Neural crest cell (in vitro differentiated cells): ENCODE results near the gene CSAD. TPM values are rescaled to one million over a fixed set of nuclear protein-coding genes. Genes with fewer than 3 reads are reported as not detected.

Experiments
- DNase-seq: peaks from one replicate; pipeline ENCODE4 v3.0.0; 2021; ENCODE audit warnings: low read depth, mixed read lengths, low spot score
- H3K27ac Mint-ChIP-seq: one replicate; pipeline ENCODE4 v1.8.0; 2021; ENCODE audit warnings: mild to moderate bottlenecking, mixed read lengths; ENCODE audit not compliant: unreplicated experiment
- H3K27me3 Mint-ChIP-seq: 2 replicates; pipeline ENCODE4 v1.8.0; 2021; ENCODE audit warnings: low read depth, mild to moderate bottlenecking, mixed read lengths
- H3K36me3 Mint-ChIP-seq: 2 replicates; pipeline ENCODE4 v1.8.0; 2021; ENCODE audit warnings: low read depth, mild to moderate bottlenecking, mixed read lengths
- H3K4me1 Mint-ChIP-seq: 2 replicates; pipeline ENCODE4 v1.8.0; 2021; ENCODE audit warnings: mixed read lengths
- H3K4me3 Mint-ChIP-seq: one replicate; pipeline ENCODE4 v1.8.0; 2021; ENCODE audit warnings: mild to moderate bottlenecking, mixed read lengths
- H3K9me3 Mint-ChIP-seq: 2 replicates; pipeline ENCODE4 v1.8.0; 2021; ENCODE audit warnings: mixed read lengths
- total RNA-seq: library from RNA; stranded (reverse); gene quantifications from 2 replicates; pipeline ENCODE4 v1.2.1, GENCODE V29; 2021
- TF ChIP-seq, protein P1 (sequence below): fragments of 200-600 bp; sonication (generic); conservative IDR thresholded peaks from 2 replicates; pipeline ENCODE4 v1.5.0; 2021; ENCODE audit warnings: antibody characterized with exemption, mild to moderate bottlenecking

Gene CSAD
- total RNA-seq, 1 donor from 2014 or later = 22.1 TPM

GRCh38 chr12:53194973-53195372, 14.2 kb upstream of the CSAD start:
- H3K4me3 Mint-ChIP-seq = no peak overlapping the region

GRCh38 chr12:53193985-53194716, 13.4 kb upstream of the CSAD start:
- DNase-seq = no peak
- Mint-ChIP-seq H3K27ac (no peak overlapping the region), H3K36me3 (no peaks in the 10 kb centered on the region), H3K27me3 (peaks cover 56% of the 10 kb centered on the region), H3K4me3 (no peak overlapping the region), H3K4me1 (peaks cover 6% of the 10 kb centered on the region), H3K9me3 (no peaks in the 10 kb centered on the region)
- TF ChIP-seq, protein P1, sequence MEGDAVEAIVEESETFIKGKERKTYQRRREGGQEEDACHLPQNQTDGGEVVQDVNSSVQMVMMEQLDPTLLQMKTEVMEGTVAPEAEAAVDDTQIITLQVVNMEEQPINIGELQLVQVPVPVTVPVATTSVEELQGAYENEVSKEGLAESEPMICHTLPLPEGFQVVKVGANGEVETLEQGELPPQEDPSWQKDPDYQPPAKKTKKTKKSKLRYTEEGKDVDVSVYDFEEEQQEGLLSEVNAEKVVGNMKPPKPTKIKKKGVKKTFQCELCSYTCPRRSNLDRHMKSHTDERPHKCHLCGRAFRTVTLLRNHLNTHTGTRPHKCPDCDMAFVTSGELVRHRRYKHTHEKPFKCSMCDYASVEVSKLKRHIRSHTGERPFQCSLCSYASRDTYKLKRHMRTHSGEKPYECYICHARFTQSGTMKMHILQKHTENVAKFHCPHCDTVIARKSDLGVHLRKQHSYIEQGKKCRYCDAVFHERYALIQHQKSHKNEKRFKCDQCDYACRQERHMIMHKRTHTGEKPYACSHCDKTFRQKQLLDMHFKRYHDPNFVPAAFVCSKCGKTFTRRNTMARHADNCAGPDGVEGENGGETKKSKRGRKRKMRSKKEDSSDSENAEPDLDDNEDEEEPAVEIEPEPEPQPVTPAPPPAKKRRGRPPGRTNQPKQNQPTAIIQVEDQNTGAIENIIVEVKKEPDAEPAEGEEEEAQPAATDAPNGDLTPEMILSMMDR = no peak

More at GRCh38 chr12:53194973-53195372, 14.2 kb upstream of the CSAD start:
- TF ChIP-seq, protein P1 = no peak
- Mint-ChIP-seq H3K4me1 (peaks cover 6% of the 10 kb centered on the region), H3K9me3 (no peaks in the 10 kb centered on the region), H3K36me3 (no peaks in the 10 kb centered on the region), H3K27ac (no peak overlapping the region), H3K27me3 (peaks cover 62% of the 10 kb centered on the region)
- DNase-seq = no peak

DNA sequence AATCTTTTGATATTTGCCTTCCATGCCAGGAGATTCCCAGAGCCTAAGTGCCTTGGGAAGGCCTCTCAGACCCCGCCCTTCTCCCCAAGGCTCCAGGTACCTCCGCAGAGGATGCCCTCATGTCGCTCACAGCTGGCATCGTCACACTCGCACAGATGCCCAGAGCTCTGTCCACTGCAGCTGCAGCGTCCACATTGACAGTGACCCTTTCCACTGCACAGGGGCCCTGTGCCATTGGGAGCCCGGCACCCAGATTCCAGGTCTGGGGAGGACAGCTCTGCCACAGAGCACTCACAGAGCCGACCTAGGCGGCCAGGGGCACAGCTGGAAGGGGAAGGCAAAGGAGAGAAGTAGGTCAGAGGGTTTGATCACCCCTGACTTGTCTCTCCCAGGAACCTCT, 12.3 kb upstream of the CSAD start:
- peaks cover 45% of the 10 kb centered on the region for H3K27me3 Mint-ChIP-seq
- DNase-seq = no peak
- H3K27ac Mint-ChIP-seq = peak overlapping the region; percentile 27
- H3K36me3 Mint-ChIP-seq = no peaks in the 10 kb centered on the region
- H3K4me1 Mint-ChIP-seq = peaks cover 11% of the 10 kb centered on the region
- TF ChIP-seq, protein P1 = no peak
- no peak overlapping the region for H3K4me3 Mint-ChIP-seq
- H3K9me3 Mint-ChIP-seq = no peaks in the 10 kb centered on the region

DNA sequence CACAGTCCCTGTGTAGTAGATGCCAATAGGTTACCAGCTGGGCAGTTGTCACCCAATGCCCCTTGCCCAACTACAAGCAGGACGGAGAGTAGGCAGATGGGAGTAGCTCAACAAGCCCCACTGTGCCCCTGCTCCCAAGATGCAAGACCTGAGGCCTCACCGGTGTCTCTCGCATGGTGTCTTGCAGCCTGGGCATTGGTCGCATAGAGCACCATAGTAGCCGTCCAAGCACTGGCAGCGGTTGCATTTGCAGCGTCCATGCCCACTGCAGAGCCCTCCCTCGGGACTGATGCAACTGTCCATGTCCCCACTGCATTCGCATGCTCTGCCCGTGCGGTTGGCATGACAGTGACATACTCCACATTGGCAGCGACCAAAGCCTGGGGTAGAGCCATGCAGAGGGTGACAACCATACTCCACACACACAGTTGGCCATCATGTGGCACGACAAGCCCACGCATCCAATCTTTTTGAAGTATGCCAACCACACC, 11.9 kb upstream of the CSAD start:
- DNase-seq = no peak
- H3K9me3 Mint-ChIP-seq = no peaks in the 10 kb centered on the region
- H3K27ac Mint-ChIP-seq = peak overlapping the region; percentile 27
- H3K27me3 Mint-ChIP-seq = peaks cover 42% of the 10 kb centered on the region
- peaks cover 11% of the 10 kb centered on the region for H3K4me1 Mint-ChIP-seq
- no peak overlapping the region for H3K4me3 Mint-ChIP-seq
- H3K36me3 Mint-ChIP-seq = peaks cover under 1% of the 10 kb centered on the region
- TF ChIP-seq, protein P1 = no peak

- no peaks in the 10 kb centered on the region for H3K9me3 Mint-ChIP-seq
- H3K4me3 Mint-ChIP-seq = no peak overlapping the region
- peaks cover 5% of the 10 kb centered on the region for H3K36me3 Mint-ChIP-seq
- no peak overlapping the region for H3K27ac Mint-ChIP-seq
- peaks cover 37% of the 10 kb centered on the region for H3K27me3 Mint-ChIP-seq
- no peak for DNase-seq
- peaks cover 8% of the 10 kb centered on the region for H3K4me1 Mint-ChIP-seq
- TF ChIP-seq, protein P1 = no peak
Observed at GRCh38 chr12:53191885-53192530, 11.3 kb upstream of the CSAD start.
